Keratinocyte (primary cell): ENCODE measurements around the gene SRRD.

Experiments used
- CTCF ChIP-seq, 3 experiments: IDR thresholded peaks in 1 of 3; conservative IDR thresholded peaks in 1 of 3; optimal IDR thresholded peaks in 1 of 3; 2 replicates in 2 of 3; 3 replicates in 1 of 3; pipeline versions ENCODE3 to v1.5.1; 2011; ENCODE audit warnings: low read length in 3 of 3, mild to moderate bottlenecking in 3 of 3, moderate library complexity in 2 of 3, control low read depth in 1 of 3, inconsistent platforms in 1 of 3; ENCODE audit not compliant: insufficient read depth in 2 of 3; ENCODE audit errors: extremely low read depth in 1 of 3
- EZH2 ChIP-seq: IDR thresholded peaks from one replicate; pipeline ENCODE4 v1.6.1; 2012; ENCODE audit warnings: inconsistent platforms, mild to moderate bottlenecking, low read length, moderate library complexity

- no peak for TF ChIP-seq CTCF (optimal IDR thresholded peaks at IDR 0.05 in 1 of 3, IDR thresholded peaks at IDR 0.05 in 1 of 3, conservative IDR thresholded peaks at IDR 0.05 in 1 of 3; ENCODE audit: extremely low read depth in 1 of 3, insufficient read depth in 2 of 3, low read length in 3 of 3)
- no peak for TF ChIP-seq EZH2
Measured at GRCh38 chr22:26435327-26436093, 48.2 kb upstream of the SRRD start.
